MM.1S (cell line): Measurements from ENCODE around the gene AKR7A3.

ENCODE experiments used
- DNase-seq: peaks from one replicate; pipeline ENCODE4 v3.0.0-alpha.2; 2015
- H2AFZ ChIP-seq: fragments of 300-600 bp; sonication (generic); 2 replicates; pipeline ENCODE4 v1.6.0; 2016; ENCODE audit warnings: antibody characterized with exemption, low read length
- H3F3A ChIP-seq: fragments of 300-600 bp; sonication (generic); 2 replicates; pipeline ENCODE4 v1.6.1; 2016; ENCODE audit warnings: mild to moderate bottlenecking, antibody characterized with exemption, low read length, moderate library complexity, mixed read lengths; ENCODE audit not compliant: insufficient read depth
- H3K27ac ChIP-seq: fragments of 300-600 bp; sonication (generic); 2 replicates; pipeline ENCODE4 v1.5.1; 2016; ENCODE audit warnings: mild to moderate bottlenecking, low read length
- H3K27me3 ChIP-seq: fragments of 300-600 bp; sonication (generic); replicated peaks from 2 replicates; pipeline ENCODE4 v1.6.0; 2016; ENCODE audit warnings: low read length; ENCODE audit not compliant: insufficient read depth
- H3K36me3 ChIP-seq: fragments of 300-600 bp; sonication (generic); replicated peaks from 2 replicates; pipeline ENCODE4 v1.6.1; 2016; ENCODE audit warnings: mild to moderate bottlenecking, low read length, mixed read lengths; ENCODE audit not compliant: insufficient read depth
- H3K4me1 ChIP-seq: fragments of 300-600 bp; sonication (generic); 2 replicates; pipeline ENCODE4 v1.6.1; 2016; ENCODE audit warnings: low read length, mixed read lengths
- H3K4me2 ChIP-seq: fragments of 300-600 bp; sonication (generic); 2 replicates; pipeline ENCODE4 v1.6.0; 2016; ENCODE audit warnings: low read depth, low read length
- H3K4me3 ChIP-seq: fragments of 300-600 bp; sonication (generic); 2 replicates; pipeline ENCODE4 v1.5.1; 2016; ENCODE audit warnings: low read length, mixed read lengths
- H3K79me2 ChIP-seq: fragments of 300-600 bp; sonication (generic); 2 replicates; pipeline ENCODE4 v1.6.1; 2016; ENCODE audit warnings: mixed run types, low read length, mixed read lengths
- H3K9ac ChIP-seq: fragments of 300-600 bp; sonication (generic); 2 replicates; pipeline ENCODE4 v1.6.1; 2016; ENCODE audit warnings: low read length, mixed read lengths
- H3K9me2 ChIP-seq: fragments of 300-600 bp; sonication (generic); replicated peaks from 2 replicates; pipeline ENCODE4 v1.6.1; 2016; ENCODE audit warnings: mild to moderate bottlenecking, low read length, mixed read lengths; ENCODE audit not compliant: insufficient read depth
- H3K9me3 ChIP-seq: fragments of 300-600 bp; sonication (generic); replicated peaks from 2 replicates; pipeline ENCODE4 v1.6.1; 2016; ENCODE audit warnings: mild to moderate bottlenecking, low read length, mixed read lengths; ENCODE audit not compliant: insufficient read depth
- H4K20me1 ChIP-seq: fragments of 300-600 bp; sonication (generic); 2 replicates; pipeline ENCODE4 v1.6.1; 2016; ENCODE audit warnings: mild to moderate bottlenecking, low read length, moderate library complexity, mixed read lengths; ENCODE audit not compliant: insufficient read depth
- EZH2 ChIP-seq: fragments of 300-600 bp; sonication (generic); optimal IDR thresholded peaks from 2 replicates; pipeline ENCODE3; 2017; ENCODE audit warnings: low read depth, mild to moderate bottlenecking, antibody characterized with exemption, low read length, mixed read lengths
- EZH2phosphoT487 ChIP-seq: fragments of 300-600 bp; sonication (generic); IDR thresholded peaks from 2 replicates; pipeline ENCODE4 v1.6.1; 2018; ENCODE audit warnings: antibody characterized with exemption, low read length
- TF ChIP-seq, protein P1 (sequence below): fragments of 300-600 bp; sonication (generic); IDR thresholded peaks from 2 replicates; pipeline ENCODE4 v1.5.1; 2016; ENCODE audit warnings: antibody characterized with exemption, low read length, mixed read lengths

The AKR7A3 gene

DNA sequence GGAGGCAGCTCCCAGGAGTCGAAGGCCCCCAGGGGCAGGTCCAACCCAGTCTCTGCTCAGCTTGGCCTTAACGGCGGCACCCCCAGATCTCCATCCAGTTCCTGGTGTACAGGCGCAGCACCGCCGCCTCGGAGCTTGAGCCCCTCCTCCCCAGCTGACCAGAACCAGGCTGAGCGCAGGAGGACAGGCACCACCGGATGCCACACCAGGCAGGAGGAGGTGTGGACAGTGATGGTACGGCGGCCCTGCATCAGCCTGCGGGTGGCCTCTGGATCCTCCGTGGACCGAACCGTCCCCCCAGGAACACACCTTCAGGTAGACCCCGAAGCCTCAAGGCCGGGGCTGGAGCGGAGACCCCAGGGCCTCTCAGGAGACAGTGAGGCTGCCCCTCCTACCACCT lies 39.9 kb upstream of the AKR7A3 start:
- Histone ChIP-seq H3K9ac (no peak overlapping the region), H3F3A (no peaks in the 10 kb centered on the region), H3K4me2 (no peak overlapping the region), H3K4me3 (no peak overlapping the region), H3K36me3 (no peaks in the 10 kb centered on the region), H3K27ac (no peak overlapping the region), H4K20me1 (no peaks in the 10 kb centered on the region), H2AFZ (no peak overlapping the region), H3K9me2 (no peaks in the 10 kb centered on the region), H3K79me2 (no peaks in the 10 kb centered on the region), H3K9me3 (no peaks in the 10 kb centered on the region), H3K27me3 (no peaks in the 10 kb centered on the region), H3K4me1 (no peaks in the 10 kb centered on the region)
- TF ChIP-seq EZH2 (no peak), EZH2phosphoT487 (no peak)
- TF ChIP-seq, protein P1, sequence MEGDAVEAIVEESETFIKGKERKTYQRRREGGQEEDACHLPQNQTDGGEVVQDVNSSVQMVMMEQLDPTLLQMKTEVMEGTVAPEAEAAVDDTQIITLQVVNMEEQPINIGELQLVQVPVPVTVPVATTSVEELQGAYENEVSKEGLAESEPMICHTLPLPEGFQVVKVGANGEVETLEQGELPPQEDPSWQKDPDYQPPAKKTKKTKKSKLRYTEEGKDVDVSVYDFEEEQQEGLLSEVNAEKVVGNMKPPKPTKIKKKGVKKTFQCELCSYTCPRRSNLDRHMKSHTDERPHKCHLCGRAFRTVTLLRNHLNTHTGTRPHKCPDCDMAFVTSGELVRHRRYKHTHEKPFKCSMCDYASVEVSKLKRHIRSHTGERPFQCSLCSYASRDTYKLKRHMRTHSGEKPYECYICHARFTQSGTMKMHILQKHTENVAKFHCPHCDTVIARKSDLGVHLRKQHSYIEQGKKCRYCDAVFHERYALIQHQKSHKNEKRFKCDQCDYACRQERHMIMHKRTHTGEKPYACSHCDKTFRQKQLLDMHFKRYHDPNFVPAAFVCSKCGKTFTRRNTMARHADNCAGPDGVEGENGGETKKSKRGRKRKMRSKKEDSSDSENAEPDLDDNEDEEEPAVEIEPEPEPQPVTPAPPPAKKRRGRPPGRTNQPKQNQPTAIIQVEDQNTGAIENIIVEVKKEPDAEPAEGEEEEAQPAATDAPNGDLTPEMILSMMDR, result no peak
- no peak for DNase-seq

DNA sequence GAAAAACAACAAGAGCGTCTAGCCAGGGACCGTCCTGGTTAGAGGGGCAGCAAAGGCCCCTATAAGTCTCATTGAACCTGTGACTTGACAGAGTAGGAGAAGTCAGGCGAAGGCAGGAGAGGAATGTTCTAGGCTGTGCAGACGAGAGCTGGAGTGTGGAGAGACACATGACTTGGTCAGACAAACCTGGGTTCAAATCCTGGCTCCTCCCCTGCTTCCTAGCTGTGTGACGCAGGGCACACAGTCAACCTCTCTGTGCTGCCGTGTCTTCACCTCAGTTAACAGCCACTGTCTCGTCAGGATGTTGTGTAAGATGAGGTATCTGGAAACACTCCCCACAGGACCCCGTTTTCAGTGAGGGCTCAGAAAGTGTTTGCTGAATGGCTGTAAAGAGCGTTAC lies 39.2 kb upstream of the AKR7A3 start:
- H3K36me3 ChIP-seq, result no peaks in the 10 kb centered on the region

DNA sequence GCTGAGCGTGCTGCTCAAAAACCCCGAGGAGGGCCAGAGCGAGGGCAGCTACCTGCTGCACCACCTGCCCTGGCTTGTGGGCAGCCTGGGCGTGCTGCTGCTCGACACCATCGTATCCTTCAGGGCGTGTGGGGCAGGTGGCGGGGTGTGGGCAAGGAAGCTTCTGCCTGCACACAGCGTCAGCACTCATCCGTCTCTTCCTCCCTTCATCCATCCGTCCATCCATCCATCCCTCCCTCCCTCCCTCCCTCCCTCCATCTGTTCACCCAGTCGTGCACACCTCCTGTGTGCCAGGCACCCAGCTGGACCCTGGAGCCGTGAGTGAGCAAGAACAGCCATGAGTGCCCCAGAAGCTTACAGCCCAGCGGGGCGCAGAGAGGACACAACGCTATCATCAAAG lies 38.7 kb upstream of the AKR7A3 start:
- Histone ChIP-seq H3K4me3 (no peak overlapping the region), H3F3A (no peaks in the 10 kb centered on the region), H4K20me1 (no peaks in the 10 kb centered on the region), H3K27me3 (no peaks in the 10 kb centered on the region), H3K27ac (no peak overlapping the region), H2AFZ (no peak overlapping the region), H3K9me2 (no peaks in the 10 kb centered on the region), H3K4me2 (no peak overlapping the region), H3K9ac (no peak overlapping the region), H3K9me3 (no peaks in the 10 kb centered on the region), H3K36me3 (no peaks in the 10 kb centered on the region), H3K79me2 (no peaks in the 10 kb centered on the region), H3K4me1 (no peaks in the 10 kb centered on the region)
- no peak for TF ChIP-seq EZH2phosphoT487
- no peak for TF ChIP-seq EZH2
- TF ChIP-seq, protein P1, result no peak
- no peak for DNase-seq

More for the DNA sequence above, 39.2 kb upstream of the AKR7A3 start:
- H3K9ac ChIP-seq, result no peak overlapping the region
- no peak overlapping the region for H3K4me2 ChIP-seq
- no peaks in the 10 kb centered on the region for H3K9me2 ChIP-seq
- no peak overlapping the region for H3K27ac ChIP-seq
- TF ChIP-seq EZH2phosphoT487, result no peak
- TF ChIP-seq, protein P1, result no peak
- TF ChIP-seq EZH2, result no peak
- H3F3A ChIP-seq, result no peaks in the 10 kb centered on the region
- no peaks in the 10 kb centered on the region for H3K27me3 ChIP-seq
- H4K20me1 ChIP-seq, result no peaks in the 10 kb centered on the region
- no peaks in the 10 kb centered on the region for H3K79me2 ChIP-seq
- no peaks in the 10 kb centered on the region for H3K9me3 ChIP-seq
- no peak for DNase-seq
- no peak overlapping the region for H3K4me3 ChIP-seq
- H2AFZ ChIP-seq, result no peak overlapping the region
- H3K4me1 ChIP-seq, result no peaks in the 10 kb centered on the region

DNA sequence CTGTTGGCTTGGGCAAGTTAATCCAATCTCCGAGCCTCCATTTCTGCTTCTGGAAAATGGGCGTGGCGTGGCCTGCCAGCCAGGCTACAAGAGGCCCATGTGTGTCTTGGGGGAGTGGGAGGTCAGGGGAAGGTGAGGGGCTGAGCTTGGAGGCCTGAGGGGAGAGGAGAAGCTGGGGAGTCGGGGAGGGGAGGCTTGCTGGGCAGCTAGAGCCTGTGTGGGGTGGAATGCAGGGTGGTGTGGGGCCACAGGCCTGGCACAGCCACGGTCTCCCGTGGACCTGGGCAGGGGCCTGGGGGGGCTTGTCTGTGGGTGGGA lies 38.1 kb upstream of the AKR7A3 start:
- Histone ChIP-seq H2AFZ (no peak overlapping the region), H3K9me3 (no peaks in the 10 kb centered on the region), H3K4me3 (no peak overlapping the region), H3K79me2 (no peaks in the 10 kb centered on the region), H3F3A (no peaks in the 10 kb centered on the region), H3K36me3 (no peaks in the 10 kb centered on the region), H3K4me2 (no peak overlapping the region), H3K27ac (no peak overlapping the region), H4K20me1 (no peaks in the 10 kb centered on the region), H3K9ac (no peak overlapping the region), H3K4me1 (no peaks in the 10 kb centered on the region), H3K27me3 (no peaks in the 10 kb centered on the region), H3K9me2 (no peaks in the 10 kb centered on the region)
- no peak for DNase-seq
- TF ChIP-seq, protein P1, result no peak
- TF ChIP-seq EZH2, result no peak
- no peak for TF ChIP-seq EZH2phosphoT487
